ENCODE measurements around the gene ENPP5.

The ENPP5 gene

DNA sequence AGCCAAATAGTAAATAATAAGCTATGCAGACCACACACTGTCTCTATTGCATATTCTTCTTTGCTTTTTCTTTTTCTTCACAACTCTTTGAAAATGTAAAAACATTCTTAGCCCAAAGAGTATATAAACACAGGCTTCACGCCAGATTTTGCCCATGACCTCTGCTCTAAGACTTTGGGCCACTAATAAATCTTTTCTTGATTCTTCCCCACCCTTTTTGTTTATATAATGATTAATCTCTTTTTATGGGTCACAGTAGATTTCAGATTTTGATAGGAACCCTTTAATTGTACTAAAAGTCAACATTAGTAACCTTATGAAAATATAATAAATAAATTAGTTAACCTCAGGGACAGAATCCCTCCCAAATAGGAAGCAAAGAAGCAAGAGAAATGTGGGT, 15.8 kb upstream of the ENPP5 start:
- in situ Hi-C loops (cut with HindIII; ENCODE audit: low sequenced_read_pairs) = no loop called here
- no peak for TF ChIP-seq CTCF (IDR thresholded peaks at IDR 0.05; ENCODE audit: low read depth, low read length)
- no peak overlapping the region for H3K4me3 ChIP-seq (ENCODE audit: low read depth, low read length)
- no peak for DNase-seq (ENCODE audit: low read depth, low spot score)

DNA sequence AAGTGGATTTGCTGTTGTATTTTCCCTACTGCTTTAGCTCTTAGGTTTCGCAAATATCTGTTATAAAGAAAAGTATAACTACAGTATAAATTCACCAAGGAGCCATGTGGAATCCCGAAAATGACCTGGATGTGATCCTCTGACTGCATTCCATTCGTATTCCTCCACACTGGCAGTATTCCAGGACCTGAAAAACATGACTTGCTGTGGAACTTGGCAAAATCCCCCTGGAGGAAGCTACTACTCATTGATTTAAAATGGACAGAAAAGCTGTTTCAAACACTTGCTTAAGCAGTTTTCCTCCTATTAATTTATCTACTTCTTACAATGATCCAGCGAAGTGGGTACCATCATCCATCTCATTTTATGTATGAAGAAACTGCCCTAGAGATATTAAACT, 13.3 kb upstream of the ENPP5 start:
- in situ Hi-C loops (cut with HindIII; ENCODE audit: low sequenced_read_pairs) = no loop called here
- peak; percentile 84 for DNase-seq (ENCODE audit: low read depth, low spot score)
- peak; percentile 8 for TF ChIP-seq CTCF (IDR thresholded peaks at IDR 0.05; ENCODE audit: low read depth, low read length)
- H3K4me3 ChIP-seq (ENCODE audit: low read depth, low read length) = no peak overlapping the region

GRCh38 chr6:46175976-46176375, 5.2 kb upstream of the ENPP5 start:
- TF ChIP-seq CTCF (IDR thresholded peaks at IDR 0.05; ENCODE audit: low read depth, low read length) = no peak
- in situ Hi-C loops (cut with HindIII; ENCODE audit: low sequenced_read_pairs) = no loop called here
- H3K4me3 ChIP-seq (ENCODE audit: low read depth, low read length) = no peak overlapping the region
- no peak for DNase-seq (ENCODE audit: low read depth, low spot score)

- DNase-seq (ENCODE audit: low read depth, low spot score) = no peak
- no peak for TF ChIP-seq CTCF (IDR thresholded peaks at IDR 0.05; ENCODE audit: low read depth, low read length)
- H3K4me3 ChIP-seq (ENCODE audit: low read depth, low read length) = no peak overlapping the region
- in situ Hi-C loops (cut with HindIII; ENCODE audit: low sequenced_read_pairs) = no loop called here
These were observed 4.7 kb upstream of the ENPP5 start for GRCh38 chr6:46175446-46175845.

DNA sequence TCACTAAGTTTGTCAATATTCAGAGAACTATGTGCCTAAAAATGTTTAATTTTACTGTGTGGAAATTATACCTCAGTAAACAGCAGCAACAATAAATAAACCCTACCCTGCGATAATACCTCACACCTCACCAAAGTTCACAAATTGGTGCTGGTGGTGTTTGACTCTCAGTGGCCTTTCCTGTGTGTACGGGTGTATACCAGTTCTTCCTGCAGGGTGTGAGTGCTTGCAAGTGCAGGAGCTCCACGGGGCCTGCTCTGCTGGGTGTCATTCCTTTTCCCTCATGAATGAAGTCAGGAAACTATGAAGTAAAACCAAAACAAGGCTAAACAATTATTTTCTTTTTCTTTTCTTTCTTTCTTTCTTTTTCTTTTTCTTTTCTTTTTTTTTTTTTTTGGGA, 4.1 kb upstream of the ENPP5 start:
- in situ Hi-C loops (cut with HindIII; ENCODE audit: low sequenced_read_pairs) = no loop called here
- no peak for DNase-seq (ENCODE audit: low read depth, low spot score)
- TF ChIP-seq CTCF (IDR thresholded peaks at IDR 0.05; ENCODE audit: low read depth, low read length) = no peak
- no peak overlapping the region for H3K4me3 ChIP-seq (ENCODE audit: low read depth, low read length)

- no peak overlapping the region for H3K4me3 ChIP-seq (ENCODE audit: low read depth, low read length)
- TF ChIP-seq CTCF (IDR thresholded peaks at IDR 0.05; ENCODE audit: low read depth, low read length) = no peak
- in situ Hi-C loops (cut with HindIII; ENCODE audit: low sequenced_read_pairs) = no loop called here
- DNase-seq (ENCODE audit: low read depth, low spot score) = no peak
These were observed 1.4 kb upstream of the ENPP5 start for GRCh38 chr6:46172176-46172575.

- H3K4me3 ChIP-seq (ENCODE audit: low read depth, low read length) = no peak overlapping the region
- no peak for DNase-seq (ENCODE audit: low read depth, low spot score)
- in situ Hi-C loops (cut with HindIII; ENCODE audit: low sequenced_read_pairs) = no loop called here
- TF ChIP-seq CTCF (IDR thresholded peaks at IDR 0.05; ENCODE audit: low read depth, low read length) = no peak
These were observed 10.7 kb downstream of the ENPP5 start for GRCh38 chr6:46160102-46160501.
